K562 (cell line): ENCODE measurements around the gene ARHGAP15. TPM values are rescaled to one million over a fixed set of nuclear protein-coding genes. Genes with fewer than 3 reads are reported as not detected.

Experiments
- ATAC-seq: fragments of 200-7000 bp; cut with Tn5 transposase; 3 replicates; pipeline ENCODE4 v1.9.1; 2020; ENCODE audit warnings: moderate library complexity
- BruUV-seq: library from RNA; stranded (reverse); fragments of 400-500 nt; replicated peaks from 2 replicates; lab custom pipeline; 2021; lab: Mats Ljungman, UMichigan
- CTCF ChIA-PET: fragments of 300-600 bp; formaldehyde crosslinking; extraction: SDS; loops from one replicate; lab custom pipeline; 2021; ENCODE audit warnings: low intra/inter-chr PET ratio; lab: Yijun Ruan, JAX
- POLR2A ChIA-PET: fragments of 300-600, 350-650 bp; sonication (Branson Sonifier 250); formaldehyde crosslinking; extraction: SDS; loops from one replicate; lab custom pipeline; 2021; ENCODE audit warnings: antibody characterized with exemption, inconsistent platforms; lab: Yijun Ruan, JAX
- DNase-seq, 4 experiments: peaks; one replicate each; pipeline versions ENCODE4 v3.0.0 to v3.0.0-alpha.2; 2011 to 2018; ENCODE audit warnings: low spot score in 3 of 4, mixed read lengths in 3 of 4; ENCODE audit errors: extremely low read depth in 1 of 4
- FAIRE-seq: peaks from 2 replicates; lab custom pipeline; 2011; peaks lifted over from hg19 to GRCh38; lab: Jason Lieb, UNC
- H2AFZ ChIP-seq: 2 replicates; pipeline ENCODE4 v1.6.0; 2011; ENCODE audit warnings: low read depth, low read length, control low read depth, inconsistent platforms
- H3K27ac ChIP-seq: fragments of 200-600 bp; 3 replicates; pipeline ENCODE4 v1.8.0; 2011; ENCODE audit warnings: low read depth, mild to moderate bottlenecking, control low read depth, inconsistent platforms, low read length, moderate library complexity, mixed read lengths; ENCODE audit errors: extremely low read depth
- H3K27me3 ChIP-seq, 2 experiments: fragments of 300-600 bp in 1 of 2; 2 replicates in 1 of 2; 3 replicates in 1 of 2; pipeline versions ENCODE4 v1.6.0 to v1.8.0; 2011; ENCODE audit warnings: inconsistent platforms in 2 of 2, low read length in 2 of 2, mild to moderate bottlenecking in 1 of 2, mixed read lengths in 1 of 2, moderate library complexity in 1 of 2; ENCODE audit not compliant: control insufficient read depth in 2 of 2, insufficient read depth in 2 of 2
- H3K36me3 ChIP-seq: fragments of 300-600 bp; 3 replicates; pipeline ENCODE4 v1.8.0; 2011; ENCODE audit warnings: mild to moderate bottlenecking, low read length, inconsistent platforms; ENCODE audit not compliant: control insufficient read depth, insufficient read depth
- H3K4me1 ChIP-seq, 2 experiments: fragments of 200-600 bp in 1 of 2; replicated peaks in 1 of 2; 2 replicates in 1 of 2; 3 replicates in 1 of 2; pipeline versions ENCODE4 v1.5.1 to v1.8.0; 2011; ENCODE audit warnings: inconsistent platforms in 2 of 2, low read length in 2 of 2, mild to moderate bottlenecking in 1 of 2, mixed read lengths in 1 of 2, moderate library complexity in 1 of 2; ENCODE audit not compliant: control insufficient read depth in 2 of 2, insufficient read depth in 2 of 2
- H3K4me2 ChIP-seq: 2 replicates; pipeline ENCODE4 v1.6.1; 2011; ENCODE audit warnings: low read length, control low read depth, inconsistent platforms, mixed read lengths; ENCODE audit not compliant: insufficient read depth
- H3K4me3 ChIP-seq: fragments of 200-600 bp; sonication (generic), shearing (Covaris generic); 2 replicates; pipeline ENCODE4 v1.5.1; 2016; ENCODE audit warnings: control low read depth, inconsistent platforms
- H3K79me2 ChIP-seq: fragments of 200-600 bp; 3 replicates; pipeline ENCODE4 v1.8.0; 2011; ENCODE audit warnings: low read length, inconsistent platforms; ENCODE audit not compliant: control insufficient read depth, insufficient read depth
- H3K9ac ChIP-seq, 2 experiments: 2 replicates each; pipeline versions ENCODE4 v1.6.0 to v1.6.1; 2011; ENCODE audit warnings: low read depth in 2 of 2, low read length in 2 of 2, control low read depth in 1 of 2, inconsistent platforms in 1 of 2, mild to moderate bottlenecking in 1 of 2, mixed read lengths in 1 of 2; ENCODE audit not compliant: insufficient read depth in 1 of 2
- H3K9me1 ChIP-seq: one replicate; pipeline ENCODE4 v1.6.0; 2011; ENCODE audit warnings: inconsistent platforms, mild to moderate bottlenecking, low read length, moderate library complexity; ENCODE audit not compliant: control insufficient read depth, insufficient read depth
- H3K9me3 ChIP-seq: replicated peaks from 2 replicates; pipeline ENCODE4 v1.5.1; 2011; ENCODE audit warnings: low read depth, low read length, inconsistent platforms; ENCODE audit not compliant: control insufficient read depth, insufficient read depth
- H4K20me1 ChIP-seq: replicated peaks from 2 replicates; pipeline ENCODE4 v1.6.1; 2011; ENCODE audit warnings: low read length, inconsistent platforms, mixed read lengths; ENCODE audit not compliant: control insufficient read depth, insufficient read depth
- FIP1L1 ChIP-seq: fragments of 200-400 bp; formaldehyde crosslinking; IDR thresholded peaks from 2 replicates; pipeline ENCODE4 v1.6.1; 2018; ENCODE audit warnings: mild to moderate bottlenecking, low read depth, low read length; ENCODE audit not compliant: poor library complexity, severe bottlenecking
- IFI16 ChIP-seq: fragments of 250-450 bp; sonication (Bioruptor Pico); IDR thresholded peaks from 2 replicates; pipeline ENCODE4 v2.1.2; 2022; ENCODE audit warnings: mild to moderate bottlenecking, inconsistent platforms
- NCOA1 ChIP-seq: fragments of 450-650 bp; IDR thresholded peaks from 2 replicates; pipeline ENCODE4 v1.6.1; 2016; ENCODE audit warnings: low read depth
- PHF21A ChIP-seq: fragments of 450-650 bp; IDR thresholded peaks from 2 replicates; pipeline ENCODE4 v1.6.1; 2017; ENCODE audit warnings: low read depth, borderline replicate concordance
- POLR2G ChIP-seq: fragments of 200-400 bp; formaldehyde crosslinking; IDR thresholded peaks from 2 replicates; pipeline ENCODE4 v1.6.1; 2017; ENCODE audit warnings: low read depth, mild to moderate bottlenecking, antibody characterized with exemption, low read length, moderate library complexity
- RBBP5 ChIP-seq: fragments of 200-600 bp; sonication (generic); IDR thresholded peaks from 2 replicates; pipeline ENCODE4 v1.6.1; 2012; ENCODE audit warnings: borderline replicate concordance, mild to moderate bottlenecking, low read length, control low read depth, inconsistent platforms; ENCODE audit not compliant: insufficient read depth, poor library complexity, severe bottlenecking
- TOE1 ChIP-seq, 2 experiments: fragments of 450-650 bp in 1 of 2; sonication (generic) in 1 of 2; formaldehyde crosslinking in 1 of 2; IDR thresholded peaks; 2 replicates each; pipeline versions ENCODE4 v1.7.1 to v1.8.0; 2016 to 2022; ENCODE audit warnings: borderline replicate concordance in 2 of 2, mild to moderate bottlenecking in 2 of 2, antibody characterized with exemption in 1 of 2, inconsistent platforms in 1 of 2, low read depth in 1 of 2, missing genetic modification reagents in 1 of 2, moderate library complexity in 1 of 2
- U2AF2 ChIP-seq: fragments of 200-400 bp; formaldehyde crosslinking; optimal IDR thresholded peaks from 2 replicates; pipeline ENCODE3; 2017; ENCODE audit warnings: low read depth, mild to moderate bottlenecking, low read length
- ZEB2 ChIP-seq: fragments of 450-650 bp; IDR thresholded peaks from 2 replicates; pipeline ENCODE4 v1.6.1; 2016
- ZNF224 ChIP-seq: sonication (generic); formaldehyde crosslinking; IDR thresholded peaks from 2 replicates; pipeline ENCODE4 v1.8.0; 2022; ENCODE audit warnings: mild to moderate bottlenecking, missing genetic modification reagents
- WGBS: fragments of 100-300 bp; shearing (Covaris generic); methylation state at CpG from one replicate; pipeline ENCODE4 v1.1.6; 2016; ENCODE audit warnings: low coverage, mixed read lengths; ENCODE audit not compliant: insufficient coverage; ENCODE audit errors: missing lambda C conversion rate; 5-methylcytosine and 5-hydroxymethylcytosine counted together
- in situ Hi-C: fragments of 300-500 bp; cut with MboI; formaldehyde crosslinking; loops from 4 replicates; pipeline ENCODE4 v1.15.0; 2018; ENCODE audit warnings: inconsistent platforms, mixed read lengths
- intact Hi-C: fragments of 100-400 bp; cut with micrococcal nuclease; formaldehyde crosslinking; loops from 2 replicates; pipeline ENCODE4 v1.14.2; 2022
- polyA plus RNA-seq, 8 experiments: library from polyadenylated mRNA; depleted of rRNA in 4 of 8; stranded (reverse) in 5 of 8; unstranded in 3 of 8; fragments of >200 nt; fragmentation: Nextera tagmentation in 2 of 8; fragmentation: Illumina TruSeq in 1 of 8; extraction: Ambion mirVana in 2 of 8; extraction: Trizol in 1 of 8; gene quantifications; 2 replicates each; pipeline versions ENCODE4 v1.2.1 to v1.2.3, GENCODE V29; 2011 to 2014; ENCODE audit warnings: inconsistent platforms in 1 of 8, missing spikeins in 1 of 8
- total RNA-seq, 7 experiments: library from RNA; depleted of rRNA in 6 of 7; stranded (reverse); fragments of >200 nt in 6 of 7; fragmentation: Illumina TruSeq in 2 of 7; extraction: Trizol in 2 of 7; gene quantifications; 2 replicates each; pipeline versions ENCODE4 v1.2.1 to v1.2.3, GENCODE V29; 2011 to 2021; ENCODE audit warnings: low replicate concordance in 1 of 7
- TF ChIP-seq, protein P1 (sequence below): fragments of 450-650 bp; formaldehyde crosslinking; IDR thresholded peaks from 2 replicates; pipeline ENCODE4 v1.4.0; 2020; ENCODE audit warnings: mild to moderate bottlenecking

ARHGAP15 gene
- total and polyA plus RNA-seq, 9 of the 15 experiments (the other 6 are each of a cell fraction or from before 2014, with no cell fraction given): 1.5 to 17.9 (median 7.9) TPM

DNA sequence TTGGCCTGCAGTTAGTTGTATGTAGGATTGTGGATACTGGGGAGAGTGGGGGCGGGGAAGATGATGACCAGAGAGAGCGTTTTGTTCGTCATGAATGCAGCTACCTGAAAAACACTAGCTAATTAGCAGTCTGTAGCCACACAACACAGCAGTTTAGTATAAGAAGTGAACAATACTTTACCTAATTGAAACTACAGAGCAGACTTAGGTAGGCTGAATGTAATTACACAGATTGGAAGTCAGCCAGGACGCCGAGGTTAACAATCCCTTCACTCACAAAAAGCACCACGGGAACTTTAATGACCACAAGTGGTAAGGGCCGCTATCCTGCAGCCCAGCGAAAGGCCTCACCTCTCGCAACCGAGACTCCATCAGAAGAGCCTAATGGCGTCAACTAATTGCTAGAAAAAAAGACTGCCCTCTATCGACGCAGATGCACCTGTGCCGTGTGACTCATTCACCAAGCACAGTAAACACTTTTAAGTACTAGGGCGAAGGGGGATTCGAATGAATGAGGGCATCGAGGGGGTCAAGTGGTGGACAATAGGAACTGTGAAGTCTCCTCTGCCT, 591.0 kb downstream of the ARHGAP15 start (continued):
- TF ChIP-seq IFI16 (CRISPR knock-in tag) (no peak), TOE1 (IDR thresholded peaks at IDR 0.05; ENCODE audit: borderline replicate concordance) (no peak), TOE1 (CRISPR knock-in tag; IDR thresholded peaks at IDR 0.05; ENCODE audit: borderline replicate concordance, low read depth) (no peak), ZNF224 (CRISPR knock-in tag) (no peak)
- TF ChIP-seq, protein P1, sequence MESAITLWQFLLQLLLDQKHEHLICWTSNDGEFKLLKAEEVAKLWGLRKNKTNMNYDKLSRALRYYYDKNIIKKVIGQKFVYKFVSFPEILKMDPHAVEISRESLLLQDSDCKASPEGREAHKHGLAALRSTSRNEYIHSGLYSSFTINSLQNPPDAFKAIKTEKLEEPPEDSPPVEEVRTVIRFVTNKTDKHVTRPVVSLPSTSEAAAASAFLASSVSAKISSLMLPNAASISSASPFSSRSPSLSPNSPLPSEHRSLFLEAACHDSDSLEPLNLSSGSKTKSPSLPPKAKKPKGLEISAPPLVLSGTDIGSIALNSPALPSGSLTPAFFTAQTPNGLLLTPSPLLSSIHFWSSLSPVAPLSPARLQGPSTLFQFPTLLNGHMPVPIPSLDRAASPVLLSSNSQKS (CRISPR knock-in tag): no peak

DNA sequence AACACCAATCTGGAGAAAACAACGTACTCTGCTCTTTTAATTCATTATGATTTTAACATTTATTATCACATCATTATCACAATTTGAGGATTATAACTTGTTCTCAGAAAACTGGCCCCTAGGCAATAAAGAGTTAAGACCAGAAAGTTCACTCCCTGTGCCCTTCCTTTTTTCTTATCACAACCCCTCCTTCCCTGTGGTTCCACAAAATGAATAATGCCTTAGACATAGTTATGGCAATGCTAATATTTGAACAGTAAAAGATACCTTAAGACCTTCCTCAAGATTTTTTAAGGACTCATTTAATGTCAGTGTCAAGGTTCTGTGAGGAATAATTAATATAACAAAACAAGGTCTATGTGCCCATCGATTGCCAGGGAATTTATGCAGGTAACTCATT, 596.2 kb downstream of the ARHGAP15 start:
- Histone ChIP-seq H3K9ac (no peak overlapping the region), H3K9me3 (no peaks in the 10 kb centered on the region), H3K9me1 (no peaks in the 10 kb centered on the region), H3K4me1 (no peaks in the 10 kb centered on the region; a peak in 2 of 5 replicates), H4K20me1 (no peaks in the 10 kb centered on the region), H2AFZ (no peak overlapping the region), H3K79me2 (no peaks in the 10 kb centered on the region), H3K4me2 (no peak overlapping the region), H3K27me3 (no peaks in the 10 kb centered on the region), H3K36me3 (no peaks in the 10 kb centered on the region), H3K4me3 (no peak overlapping the region), H3K27ac (no peak overlapping the region)
- no TSS peak for BruUV-seq
- FAIRE-seq (no peak), ATAC-seq (no peak), DNase-seq (no peak)
- POLR2A ChIA-PET: no interaction called here
- intact Hi-C loops: no loop called here
- CTCF ChIA-PET: no interaction called here
- in situ Hi-C loops: no loop called here
- 19% methylated on average over 2 of the region's 2 CpGs for WGBS
- TF ChIP-seq FIP1L1: no peak
- no peak for TF ChIP-seq ZEB2
- no peak for TF ChIP-seq NCOA1
- no peak for TF ChIP-seq U2AF2
- no peak for TF ChIP-seq POLR2G
- no peak for TF ChIP-seq RBBP5
- no peak for TF ChIP-seq PHF21A
